B cell (primary cell): ENCODE results near the gene GNGT1. TPM values are rescaled to one million over a fixed set of nuclear protein-coding genes. Genes with fewer than 3 reads are reported as not detected.

ENCODE experiments used
- ATAC-seq: fragments of 200-7000 bp; cut with Tn5 transposase; one replicate; pipeline ENCODE4 v1.10.0; 2021; ENCODE audit warnings: low read depth, mild to moderate bottlenecking, moderate number of reproducible peaks, moderate library complexity
- CTCF ChIA-PET: fragments of 350-600 bp; sonication (Branson Sonifier 250); formaldehyde crosslinking; loops from one replicate; lab custom pipeline; 2021; ENCODE audit warnings: antibody characterized with exemption, inconsistent platforms; lab: Charles Lee
- POLR2A ChIA-PET: fragments of 350-600 bp; sonication (Branson Sonifier 250); formaldehyde crosslinking; loops from one replicate; lab custom pipeline; 2021; ENCODE audit warnings: antibody characterized with exemption; lab: Charles Lee
- DNase-seq: peaks from one replicate; pipeline ENCODE4 v3.0.0; 2013
- H2AFZ ChIP-seq: 2 replicates; pipeline ENCODE4 v1.6.1; 2012; ENCODE audit warnings: mild to moderate bottlenecking, low read depth, low read length; ENCODE audit not compliant: insufficient read depth, poor library complexity, severe bottlenecking
- H3K27ac ChIP-seq, 2 donors: 1 replicate in 1 of 2; 2 replicates in 1 of 2; pipeline ENCODE4 v1.5.1; 2012 to 2013; ENCODE audit warnings: low read length in 2 of 2, mild to moderate bottlenecking in 2 of 2, moderate library complexity in 1 of 2
- H3K27me3 ChIP-seq, 4 experiments: fragments of 200-600 bp in 1 of 4; sonication (generic) in 1 of 4; replicated peaks in 1 of 4; 1 replicate in 2 of 4; 2 replicates in 2 of 4; pipeline versions ENCODE4 v1.6.1 to v1.7.0; 2013 to 2016; ENCODE audit warnings: low read length in 3 of 4, mild to moderate bottlenecking in 2 of 4, mixed read lengths in 1 of 4, moderate library complexity in 1 of 4; ENCODE audit not compliant: insufficient read depth in 4 of 4, control insufficient read depth in 3 of 4; ENCODE audit errors: control extremely low read depth in 1 of 4
- H3K36me3 ChIP-seq, 2 experiments: replicated peaks in 1 of 2; 1 replicate in 1 of 2; 2 replicates in 1 of 2; pipeline versions ENCODE4 v1.6.1 to v1.7.1; 2013; ENCODE audit warnings: low read length in 1 of 2; ENCODE audit not compliant: insufficient read depth in 2 of 2, control insufficient read depth in 1 of 2; ENCODE audit errors: control extremely low read depth in 1 of 2, extremely low read depth in 1 of 2
- H3K4me1 ChIP-seq, 2 donors: fragments of 200-600 bp in 1 of 2; sonication (generic) in 1 of 2; 1 replicate in 1 of 2; 2 replicates in 1 of 2; pipeline versions ENCODE4 v1.5.1 to v1.6.1; 2013 to 2017; ENCODE audit warnings: low read length in 2 of 2; ENCODE audit not compliant: control insufficient read depth in 2 of 2, insufficient read depth in 2 of 2
- H3K4me2 ChIP-seq: replicated peaks from 2 replicates; pipeline ENCODE3; 2012; ENCODE audit warnings: mild to moderate bottlenecking, low read depth, low read length; ENCODE audit not compliant: poor library complexity, severe bottlenecking
- H3K4me3 ChIP-seq, 5 experiments: fragments of 200-600 bp in 1 of 5; sonication (generic) in 1 of 5; 1 replicate in 3 of 5; 2 replicates in 2 of 5; pipeline versions ENCODE4 v1.5.1 to v1.7.0; 2011 to 2016; ENCODE audit warnings: low read length in 4 of 5, mild to moderate bottlenecking in 4 of 5, low read depth in 2 of 5, control low read depth in 1 of 5, moderate library complexity in 1 of 5; ENCODE audit not compliant: insufficient read depth in 1 of 5; ENCODE audit errors: control extremely low read depth in 1 of 5, extremely low read depth in 1 of 5
- H3K79me2 ChIP-seq: fragments of 200-600 bp; sonication (generic); one replicate; pipeline ENCODE4 v1.6.0; 2016; ENCODE audit warnings: low read length; ENCODE audit not compliant: control insufficient read depth, insufficient read depth
- H3K9ac ChIP-seq: fragments of 200-600 bp; sonication (generic); 2 replicates; pipeline ENCODE4 v1.6.1; 2017; ENCODE audit warnings: mild to moderate bottlenecking, low read length, moderate library complexity
- H3K9me3 ChIP-seq, 3 donors: one replicate each; pipeline versions ENCODE4 v1.6.1 to v1.7.1; 2013; ENCODE audit warnings: low read length in 2 of 3; ENCODE audit not compliant: control insufficient read depth in 2 of 3, insufficient read depth in 1 of 3; ENCODE audit errors: control extremely low read depth in 1 of 3
- H4K20me1 ChIP-seq: 2 replicates; pipeline ENCODE4 v1.6.0; 2012; ENCODE audit warnings: mild to moderate bottlenecking, low read length; ENCODE audit not compliant: insufficient read depth, control insufficient read depth, poor library complexity, severe bottlenecking
- H3K27ac Mint-ChIP-seq: one replicate; pipeline ENCODE4 v1.8.0; 2021; ENCODE audit warnings: mixed read lengths
- H3K27me3 Mint-ChIP-seq: one replicate; pipeline ENCODE4 v1.8.0; 2021; ENCODE audit warnings: mixed read lengths
- H3K4me1 Mint-ChIP-seq: one replicate; pipeline ENCODE4 v1.8.0; 2021; ENCODE audit warnings: mixed read lengths
- H3K4me3 Mint-ChIP-seq: one replicate; pipeline ENCODE4 v1.8.0; 2021; ENCODE audit warnings: mixed read lengths
- H3K9me3 Mint-ChIP-seq: one replicate; pipeline ENCODE4 v1.8.0; 2022; ENCODE audit warnings: mixed read lengths; ENCODE audit not compliant: insufficient read depth
- EZH2 ChIP-seq: IDR thresholded peaks from 2 replicates; pipeline ENCODE4 v1.6.1; 2012; ENCODE audit warnings: borderline replicate concordance, low read depth, mild to moderate bottlenecking, moderate library complexity, low read length; ENCODE audit not compliant: insufficient read depth, poor library complexity, severe bottlenecking
- WGBS: methylation state at CpG from one replicate; pipeline ENCODE4 v1.1.5; 2013; ENCODE audit warnings: missing lambda C conversion rate; ENCODE audit not compliant: insufficient coverage; 5-methylcytosine and 5-hydroxymethylcytosine counted together
- intact Hi-C: fragments of 100-400 bp; cut with micrococcal nuclease; formaldehyde crosslinking; loops from one replicate; pipeline ENCODE4 v1.10.0; 2022
- polyA plus RNA-seq: library from polyadenylated mRNA; depleted of rRNA; stranded (reverse); fragments of >200 nt; gene quantifications from 2 replicates; pipeline ENCODE4 v1.2.3, GENCODE V29; 2012
- total RNA-seq, 2 donors: library from RNA; stranded (reverse); fragments of 120-200 nt in 1 of 2; gene quantifications; 1 replicate in 1 of 2; 2 replicates in 1 of 2; pipeline versions ENCODE4 v1.2.3 to v1.2.4, GENCODE V29; 2013 to 2022
- TF ChIP-seq, protein P1 (sequence below): fragments of 200-600 bp; IDR thresholded peaks from one replicate; pipeline ENCODE4 v1.8.0; 2022; ENCODE audit warnings: antibody characterized with exemption, mild to moderate bottlenecking

Gene GNGT1
- total and polyA plus RNA-seq, 2 donors (not counting 1 experiment from before 2014, with no cell fraction given): not detected

DNA sequence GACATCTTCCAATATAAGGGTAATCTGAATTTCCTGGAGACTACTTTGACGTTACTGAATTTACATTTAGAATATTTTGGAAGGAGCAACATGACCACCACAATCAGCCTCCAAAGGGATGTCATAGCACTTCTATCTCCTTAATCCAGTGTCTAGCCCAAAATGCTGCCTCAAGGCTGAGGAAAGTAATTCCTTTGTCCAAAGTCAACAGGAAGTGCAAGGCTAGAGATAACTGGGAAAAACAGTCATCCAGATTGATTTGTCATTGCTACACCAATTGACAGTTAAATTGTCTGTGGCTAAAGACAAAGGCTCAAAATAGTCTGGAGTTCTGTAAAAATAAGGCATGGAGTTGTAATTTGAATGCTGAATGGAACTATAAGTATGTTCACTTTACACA lies 11.9 kb upstream of the GNGT1 start:
- H3K4me1 Mint-ChIP-seq: peaks cover 15% of the 10 kb centered on the region
- intact Hi-C loops: no loop called here
- no peak overlapping the region for H3K4me2 ChIP-seq
- ATAC-seq (no peak), DNase-seq (no peak)
- ChIA-PET CTCF (interaction anchor here (0.9 kb wide), 1 partner anchor 8 kb away, joined by 4 read pairs; no protein-coding TSS in a partner anchor), POLR2A (no interaction called here)
- TF ChIP-seq, protein P1, sequence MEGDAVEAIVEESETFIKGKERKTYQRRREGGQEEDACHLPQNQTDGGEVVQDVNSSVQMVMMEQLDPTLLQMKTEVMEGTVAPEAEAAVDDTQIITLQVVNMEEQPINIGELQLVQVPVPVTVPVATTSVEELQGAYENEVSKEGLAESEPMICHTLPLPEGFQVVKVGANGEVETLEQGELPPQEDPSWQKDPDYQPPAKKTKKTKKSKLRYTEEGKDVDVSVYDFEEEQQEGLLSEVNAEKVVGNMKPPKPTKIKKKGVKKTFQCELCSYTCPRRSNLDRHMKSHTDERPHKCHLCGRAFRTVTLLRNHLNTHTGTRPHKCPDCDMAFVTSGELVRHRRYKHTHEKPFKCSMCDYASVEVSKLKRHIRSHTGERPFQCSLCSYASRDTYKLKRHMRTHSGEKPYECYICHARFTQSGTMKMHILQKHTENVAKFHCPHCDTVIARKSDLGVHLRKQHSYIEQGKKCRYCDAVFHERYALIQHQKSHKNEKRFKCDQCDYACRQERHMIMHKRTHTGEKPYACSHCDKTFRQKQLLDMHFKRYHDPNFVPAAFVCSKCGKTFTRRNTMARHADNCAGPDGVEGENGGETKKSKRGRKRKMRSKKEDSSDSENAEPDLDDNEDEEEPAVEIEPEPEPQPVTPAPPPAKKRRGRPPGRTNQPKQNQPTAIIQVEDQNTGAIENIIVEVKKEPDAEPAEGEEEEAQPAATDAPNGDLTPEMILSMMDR: no peak
- TF ChIP-seq EZH2: no peak
- H3K27ac Mint-ChIP-seq: no peak overlapping the region
- H3K79me2 ChIP-seq: no peaks in the 10 kb centered on the region
- H2AFZ ChIP-seq: no peak overlapping the region
- H3K4me3 Mint-ChIP-seq: no peak overlapping the region
- no peak overlapping the region for H3K4me3 ChIP-seq
- peaks cover 0 to 10% (median 0%) of the 10 kb centered on the region in 3 donors for H3K9me3 ChIP-seq
- WGBS: no CpG with 5 or more reads among the region's 1 CpG
- H3K9ac ChIP-seq: no peak overlapping the region
- no peaks in the 10 kb centered on the region for H4K20me1 ChIP-seq
- H3K4me1 ChIP-seq: peaks cover 14% of the 10 kb centered on the region in 2 donors
- no peaks in the 10 kb centered on the region for H3K9me3 Mint-ChIP-seq
- no peak overlapping the region for H3K27ac ChIP-seq
- peaks cover 0 to 28% (median 16%) of the 10 kb centered on the region in 4 experiments for H3K27me3 ChIP-seq
- no peaks in the 10 kb centered on the region for H3K36me3 ChIP-seq
- peaks cover 53% of the 10 kb centered on the region for H3K27me3 Mint-ChIP-seq

DNA sequence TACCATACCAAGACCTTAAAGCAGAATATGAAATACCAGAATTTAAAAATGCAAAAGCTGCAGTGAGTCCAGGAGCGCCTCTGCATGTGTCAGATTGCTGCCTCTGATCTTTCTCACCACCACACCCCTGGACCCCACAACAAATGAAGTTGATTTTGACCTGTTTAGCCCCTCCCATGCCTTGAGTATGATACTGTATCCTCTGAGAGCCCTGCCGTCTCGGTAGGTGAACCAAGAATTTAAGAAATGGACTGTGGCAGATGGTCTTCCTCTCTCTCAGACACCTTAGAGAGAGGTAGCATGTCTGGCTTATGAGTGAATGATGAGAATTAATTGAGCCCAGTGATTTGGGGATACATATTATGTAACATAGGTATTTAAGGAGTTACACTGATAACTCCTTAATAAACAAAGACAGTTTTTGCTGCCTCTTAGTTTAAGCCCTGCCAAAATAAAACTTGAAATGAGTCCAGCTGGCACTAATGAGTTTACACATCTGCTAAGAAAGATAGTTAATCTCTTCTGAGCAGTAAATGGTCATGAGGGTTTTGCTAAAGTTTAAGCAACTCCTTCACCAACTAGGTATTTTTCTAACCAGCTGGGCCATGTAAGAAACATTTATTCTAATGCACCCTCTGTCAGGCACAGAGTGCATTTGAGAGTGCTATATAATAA lies 11.3 kb upstream of the GNGT1 start:
- Histone ChIP-seq H3K27ac (no peak overlapping the region), H3K79me2 (no peaks in the 10 kb centered on the region), H3K4me1 (peaks cover 9% of the 10 kb centered on the region in 2 donors), H3K27me3 (peaks cover 0 to 22% (median 13%) of the 10 kb centered on the region in 4 experiments), H2AFZ (no peak overlapping the region), H3K9ac (no peak overlapping the region), H4K20me1 (no peaks in the 10 kb centered on the region), H3K9me3 (peaks cover 0 to 7% (median 0%) of the 10 kb centered on the region in 3 donors), H3K36me3 (no peaks in the 10 kb centered on the region), H3K4me3 (no peak overlapping the region), H3K4me2 (no peak overlapping the region)
- DNase-seq (no peak), ATAC-seq (no peak)
- CTCF ChIA-PET: no interaction called here
- WGBS: 83% methylated on average over 2 of the region's 3 CpGs
- H3K4me1 Mint-ChIP-seq: peaks cover 9% of the 10 kb centered on the region
- intact Hi-C loops: no loop called here
- H3K4me3 Mint-ChIP-seq: no peak overlapping the region
- no peak overlapping the region for H3K27ac Mint-ChIP-seq
- H3K9me3 Mint-ChIP-seq: no peaks in the 10 kb centered on the region
- no peak for TF ChIP-seq EZH2
- TF ChIP-seq, protein P1: no peak
- POLR2A ChIA-PET: no interaction called here
- H3K27me3 Mint-ChIP-seq: peaks cover 52% of the 10 kb centered on the region
